Upper lobe of right lung (tissue), 1 donor: Measurements from ENCODE around the gene SERP1. TPM values are rescaled to one million over a fixed set of nuclear protein-coding genes. Genes with fewer than 3 reads are reported as not detected.
"Not testable (repeated sequence)": the region's sequence is repeated elsewhere in the genome, so short reads cannot be mapped to it uniquely, and the experiment has no call there.

Experiments
- ATAC-seq: fragments of 200-7000 bp; cut with Tn5 transposase; one replicate; pipeline ENCODE4 v1.9.1; 2020; ENCODE audit warnings: mild to moderate bottlenecking, moderate library complexity
- DNase-seq: peaks from one replicate; pipeline ENCODE4 v3.0.0-alpha.2; 2020
- H3K27ac ChIP-seq: fragments of 200-600 bp; one replicate; pipeline ENCODE4 v1.8.0; 2022
- H3K27me3 ChIP-seq: fragments of 200-600 bp; one replicate; pipeline ENCODE4 v1.8.0; 2022; ENCODE audit warnings: mild to moderate bottlenecking
- H3K36me3 ChIP-seq: fragments of 200-600 bp; one replicate; pipeline ENCODE4 v1.8.0; 2022
- H3K4me1 ChIP-seq: fragments of 200-600 bp; one replicate; pipeline ENCODE4 v1.8.0; 2022
- H3K4me3 ChIP-seq: fragments of 200-600 bp; one replicate; pipeline ENCODE4 v1.8.0; 2022; ENCODE audit warnings: mild to moderate bottlenecking
- H3K9me3 ChIP-seq: fragments of 200-600 bp; one replicate; pipeline ENCODE4 v1.8.0; 2022
- CTCF ChIP-seq: fragments of 200-600 bp; IDR thresholded peaks from one replicate; pipeline ENCODE4 v1.8.0; 2022; ENCODE audit warnings: antibody characterized with exemption
- intact Hi-C: fragments of 100-400 bp; cut with DNase I; formaldehyde crosslinking; loops from one replicate; pipeline ENCODE4 v1.11.0; 2022
- total RNA-seq: library from RNA; stranded (reverse); fragmentation: NEBNext Ultra II Directional; extraction: Animal tissue kit (Norgen Biotek cat#: 25700); gene quantifications from one replicate; pipeline ENCODE4 v1.2.1, GENCODE V29; 2021
- donor health status: DM: no; HTN: yes; CAD: no; lungs with severe emphysema.

SERP1 gene
- total RNA-seq, 1 donor from 2014 or later: 132 TPM

GRCh38 chr3:150511122-150511821 lies 35.0 kb downstream of the SERP1 start:
- no peak for TF ChIP-seq CTCF
- ATAC-seq: no peak
- intact Hi-C loops: no loop called here

GRCh38 chr3:150509780-150510179 lies 36.5 kb downstream of the SERP1 start:
- Histone ChIP-seq H3K27ac (no peak overlapping the region), H3K9me3 (no peaks in the 10 kb centered on the region), H3K4me3 (no peak overlapping the region), H3K4me1 (no peaks in the 10 kb centered on the region), H3K36me3 (no peaks in the 10 kb centered on the region), H3K27me3 (no peaks in the 10 kb centered on the region)
- TF ChIP-seq CTCF: no peak
- intact Hi-C loops: no loop called here
- ATAC-seq: no peak
- DNase-seq: no peak

More at GRCh38 chr3:150511122-150511821, 35.0 kb downstream of the SERP1 start:
- H3K36me3 ChIP-seq: no peaks in the 10 kb centered on the region
- H3K4me1 ChIP-seq: no peaks in the 10 kb centered on the region
- H3K9me3 ChIP-seq: no peaks in the 10 kb centered on the region
- H3K27ac ChIP-seq: no peak overlapping the region
- H3K27me3 ChIP-seq: no peaks in the 10 kb centered on the region
- no peak overlapping the region for H3K4me3 ChIP-seq
- DNase-seq: no peak

GRCh38 chr3:150508401-150508800 lies 37.9 kb downstream of the SERP1 start:
- Histone ChIP-seq H3K36me3 (no peaks in the 10 kb centered on the region), H3K4me3 (no peak overlapping the region), H3K27ac (no peak overlapping the region), H3K27me3 (no peaks in the 10 kb centered on the region), H3K4me1 (no peaks in the 10 kb centered on the region), H3K9me3 (no peaks in the 10 kb centered on the region)
- TF ChIP-seq CTCF: no peak
- intact Hi-C loops: no loop called here
- DNase-seq (no peak), ATAC-seq (no peak)

- no peak overlapping the region for H3K4me3 ChIP-seq
- no peak overlapping the region for H3K27ac ChIP-seq
- intact Hi-C loops: no loop called here
- no peaks in the 10 kb centered on the region for H3K4me1 ChIP-seq
- H3K36me3 ChIP-seq: no peaks in the 10 kb centered on the region
- DNase-seq (no peak), ATAC-seq (peak; percentile 9)
- no peaks in the 10 kb centered on the region for H3K27me3 ChIP-seq
- no peak for TF ChIP-seq CTCF
- H3K9me3 ChIP-seq: no peaks in the 10 kb centered on the region
These were observed 41.8 kb downstream of the SERP1 start for GRCh38 chr3:150504483-150504882.

- ATAC-seq: peak; percentile 16
- no peak overlapping the region for H3K4me3 ChIP-seq
- H3K36me3 ChIP-seq: no peaks in the 10 kb centered on the region
- H3K9me3 ChIP-seq: no peaks in the 10 kb centered on the region
- no peak for DNase-seq
- H3K27me3 ChIP-seq: no peaks in the 10 kb centered on the region
- H3K27ac ChIP-seq: no peak overlapping the region
- no peaks in the 10 kb centered on the region for H3K4me1 ChIP-seq
- TF ChIP-seq CTCF: no peak
- intact Hi-C loops: no loop called here
These were observed 42.7 kb downstream of the SERP1 start for GRCh38 chr3:150503402-150504099.

GRCh38 chr3:150500960-150501359 lies 45.3 kb downstream of the SERP1 start:
- DNase-seq, ATAC-seq, H3K9me3 ChIP-seq, H3K4me3 ChIP-seq, intact Hi-C loops, H3K27ac ChIP-seq, H3K4me1 ChIP-seq, H3K36me3 ChIP-seq, H3K27me3 ChIP-seq: not testable (repeated sequence)
